MM.1S (cell line): ENCODE measurements around the gene TBC1D5.

ENCODE experiments used
- EZH2 ChIP-seq: fragments of 300-600 bp; sonication (generic); optimal IDR thresholded peaks from 2 replicates; pipeline ENCODE3; 2017; ENCODE audit warnings: low read depth, mild to moderate bottlenecking, antibody characterized with exemption, low read length, mixed read lengths
- TF ChIP-seq, protein P1 (sequence below): fragments of 300-600 bp; sonication (generic); IDR thresholded peaks from 2 replicates; pipeline ENCODE4 v1.5.1; 2016; ENCODE audit warnings: antibody characterized with exemption, low read length, mixed read lengths

DNA sequence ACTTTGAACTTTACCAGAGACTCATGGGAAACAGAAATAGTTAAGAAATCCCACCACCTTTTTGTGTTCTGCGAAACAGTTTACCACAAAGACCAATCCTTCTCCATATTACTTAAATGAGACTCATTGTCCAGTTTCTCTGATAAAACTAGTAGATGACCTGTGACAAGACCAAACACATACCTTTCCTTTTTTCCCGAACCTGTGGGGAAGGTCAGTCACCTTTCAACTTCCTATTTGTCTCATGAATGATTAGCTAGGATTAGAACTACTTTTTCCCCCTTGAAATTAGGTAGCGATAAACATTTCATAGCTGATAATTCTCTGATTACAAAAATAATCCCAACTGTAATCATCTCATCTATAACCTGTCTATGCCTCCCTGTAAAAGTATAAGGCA is 2.3 kb upstream of the TBC1D5 start:
- TF ChIP-seq, protein P1, sequence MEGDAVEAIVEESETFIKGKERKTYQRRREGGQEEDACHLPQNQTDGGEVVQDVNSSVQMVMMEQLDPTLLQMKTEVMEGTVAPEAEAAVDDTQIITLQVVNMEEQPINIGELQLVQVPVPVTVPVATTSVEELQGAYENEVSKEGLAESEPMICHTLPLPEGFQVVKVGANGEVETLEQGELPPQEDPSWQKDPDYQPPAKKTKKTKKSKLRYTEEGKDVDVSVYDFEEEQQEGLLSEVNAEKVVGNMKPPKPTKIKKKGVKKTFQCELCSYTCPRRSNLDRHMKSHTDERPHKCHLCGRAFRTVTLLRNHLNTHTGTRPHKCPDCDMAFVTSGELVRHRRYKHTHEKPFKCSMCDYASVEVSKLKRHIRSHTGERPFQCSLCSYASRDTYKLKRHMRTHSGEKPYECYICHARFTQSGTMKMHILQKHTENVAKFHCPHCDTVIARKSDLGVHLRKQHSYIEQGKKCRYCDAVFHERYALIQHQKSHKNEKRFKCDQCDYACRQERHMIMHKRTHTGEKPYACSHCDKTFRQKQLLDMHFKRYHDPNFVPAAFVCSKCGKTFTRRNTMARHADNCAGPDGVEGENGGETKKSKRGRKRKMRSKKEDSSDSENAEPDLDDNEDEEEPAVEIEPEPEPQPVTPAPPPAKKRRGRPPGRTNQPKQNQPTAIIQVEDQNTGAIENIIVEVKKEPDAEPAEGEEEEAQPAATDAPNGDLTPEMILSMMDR = no peak
- TF ChIP-seq EZH2 = no peak
